Mucosa of rectum (tissue), 2 donors: ENCODE data around the gene ZNF254.
"Not testable (repeated sequence)": the region's sequence is repeated elsewhere in the genome, so short reads cannot be mapped to it uniquely, and the experiment has no call there.

Experiments used
- H3K27ac ChIP-seq, 2 donors: one replicate each; pipeline ENCODE4 v1.7.0; 2013; ENCODE audit warnings: inconsistent platforms in 2 of 2, low read depth in 2 of 2, low read length in 2 of 2
- H3K27me3 ChIP-seq, 2 donors: one replicate each; pipeline ENCODE4 v1.7.0; 2013; ENCODE audit warnings: low read length in 2 of 2; ENCODE audit not compliant: control insufficient read depth in 2 of 2, insufficient read depth in 2 of 2
- H3K36me3 ChIP-seq, 2 donors: one replicate each; pipeline ENCODE4 v1.7.0; 2013; ENCODE audit warnings: low read length in 2 of 2; ENCODE audit not compliant: control insufficient read depth in 2 of 2, insufficient read depth in 2 of 2
- H3K4me1 ChIP-seq, 2 donors: one replicate each; pipeline ENCODE4 v1.7.0; 2013; ENCODE audit warnings: low read length in 2 of 2, mild to moderate bottlenecking in 1 of 2; ENCODE audit not compliant: control insufficient read depth in 2 of 2, insufficient read depth in 2 of 2
- H3K4me3 ChIP-seq, 2 donors: one replicate each; pipeline ENCODE4 v1.7.0; 2013; ENCODE audit warnings: low read length in 2 of 2
- H3K9ac ChIP-seq, 2 donors: one replicate each; pipeline ENCODE4 v1.7.0; 2013; ENCODE audit warnings: low read length in 2 of 2, low read depth in 1 of 2, mild to moderate bottlenecking in 1 of 2
- H3K9me3 ChIP-seq, 2 donors: one replicate each; pipeline ENCODE4 v1.7.0; 2013; ENCODE audit warnings: low read length in 2 of 2; ENCODE audit not compliant: control insufficient read depth in 2 of 2
- donor health status: healthy.
- donor health status: Normal muscosa, but diverticular disease.

Gene ZNF254

GRCh38 chr19:24086974-24087595 lies at the start of gene ZNF254:
TSS of gene ZNF254 (plus strand) at chr19:24087187. CDS start at chr19:24087308, 121 bp downstream.
- Histone ChIP-seq H3K27me3 (no peaks in the 10 kb centered on the region), H3K9me3 (no peaks in the 10 kb centered on the region), H3K36me3 (peaks cover 0 to 2% of the 10 kb centered on the region in 2 donors), H3K27ac (peak within 1 kb of the TSS; percentile 91), H3K9ac (peak within 1 kb of the TSS; percentile 90 to 92), H3K4me1 (no peaks in the 10 kb centered on the region), H3K4me3 (peak within 1 kb of the TSS; percentile 95)

DNA sequence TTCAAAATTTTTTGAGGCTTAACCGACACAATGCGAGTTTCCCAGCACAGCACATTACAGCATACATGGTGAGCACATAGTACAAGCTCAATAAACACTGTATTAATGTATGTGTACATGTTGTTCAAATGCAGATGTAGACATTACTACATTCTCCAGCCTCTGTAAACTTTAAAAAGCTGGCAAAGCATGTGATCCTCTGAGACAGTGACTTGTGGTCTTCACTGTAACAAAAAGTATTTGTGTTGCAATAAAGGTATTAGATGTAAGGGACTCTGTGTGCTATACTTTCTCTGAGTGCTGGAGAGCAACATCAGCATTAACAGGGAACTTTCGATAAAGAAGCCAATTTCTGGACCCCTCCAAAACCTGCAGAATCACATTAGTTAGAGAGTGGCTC lies 46.4 kb upstream of the ZNF254 start:
- no peaks in the 10 kb centered on the region for H3K4me1 ChIP-seq
- H3K9ac ChIP-seq: no peak overlapping the region
- H3K36me3 ChIP-seq: peaks cover 4 to 11% of the 10 kb centered on the region in 2 donors
- H3K9me3 ChIP-seq: no peaks in the 10 kb centered on the region
- H3K27me3 ChIP-seq: no peaks in the 10 kb centered on the region
- no peak overlapping the region for H3K27ac ChIP-seq
- H3K4me3 ChIP-seq: no peak overlapping the region

- not testable (repeated sequence) for H3K9me3 ChIP-seq, H3K27me3 ChIP-seq, H3K9ac ChIP-seq, H3K4me1 ChIP-seq, H3K27ac ChIP-seq, H3K4me3 ChIP-seq
- peaks cover 4 to 11% of the 10 kb centered on the region in 2 donors for H3K36me3 ChIP-seq
These were observed 45.7 kb upstream of the ZNF254 start for GRCh38 chr19:24041326-24041725.

GRCh38 chr19:24046550-24046949 lies 40.4 kb upstream of the ZNF254 start:
- Histone ChIP-seq H3K9ac (no peak overlapping the region), H3K36me3 (peaks cover 35 to 38% of the 10 kb centered on the region in 2 donors), H3K4me1 (no peaks in the 10 kb centered on the region), H3K9me3 (no peaks in the 10 kb centered on the region), H3K4me3 (no peak overlapping the region), H3K27ac (no peak overlapping the region), H3K27me3 (no peaks in the 10 kb centered on the region)

GRCh38 chr19:24048261-24048660 lies 38.7 kb upstream of the ZNF254 start:
- Histone ChIP-seq H3K27ac (no peak overlapping the region), H3K4me1 (no peaks in the 10 kb centered on the region), H3K36me3 (peaks cover 49 to 55% of the 10 kb centered on the region in 2 donors), H3K9me3 (no peaks in the 10 kb centered on the region), H3K27me3 (no peaks in the 10 kb centered on the region), H3K4me3 (no peak overlapping the region), H3K9ac (no peak overlapping the region)

- H3K9me3 ChIP-seq: no peaks in the 10 kb centered on the region
- H3K9ac ChIP-seq: no peak overlapping the region
- peaks cover 4% of the 10 kb centered on the region in 2 donors for H3K4me1 ChIP-seq
- H3K4me3 ChIP-seq: no peak overlapping the region
- H3K27me3 ChIP-seq: no peaks in the 10 kb centered on the region
- no peak overlapping the region for H3K27ac ChIP-seq
- H3K36me3 ChIP-seq: peaks cover 50 to 56% of the 10 kb centered on the region in 2 donors
These were observed 37.5 kb upstream of the ZNF254 start for GRCh38 chr19:24049537-24049936.

DNA sequence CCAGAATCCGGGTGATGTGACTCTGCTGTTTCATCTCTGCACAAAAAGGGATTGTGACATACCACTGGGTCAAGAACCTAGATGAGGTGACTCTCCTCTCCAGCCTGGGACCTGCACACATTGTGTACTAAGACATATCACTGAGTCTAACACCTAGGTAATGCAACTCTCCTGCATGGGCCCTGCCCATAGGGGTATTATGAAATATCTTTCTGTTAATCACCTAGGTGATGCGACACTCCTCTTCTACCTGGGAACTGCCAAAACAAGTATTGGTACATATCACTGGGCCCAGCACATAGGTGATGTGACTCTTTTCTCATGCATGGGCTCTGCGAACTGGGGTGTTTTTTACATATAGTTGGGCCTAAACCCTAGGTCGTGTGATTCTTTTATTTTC lies 35.5 kb upstream of the ZNF254 start:
- no peaks in the 10 kb centered on the region for H3K9me3 ChIP-seq
- H3K4me3 ChIP-seq: no peak overlapping the region
- peaks cover 47 to 61% of the 10 kb centered on the region in 2 donors for H3K36me3 ChIP-seq
- H3K27me3 ChIP-seq: no peaks in the 10 kb centered on the region
- H3K9ac ChIP-seq: no peak overlapping the region
- H3K4me1 ChIP-seq: peaks cover 4% of the 10 kb centered on the region in 2 donors
- H3K27ac ChIP-seq: no peak overlapping the region

DNA sequence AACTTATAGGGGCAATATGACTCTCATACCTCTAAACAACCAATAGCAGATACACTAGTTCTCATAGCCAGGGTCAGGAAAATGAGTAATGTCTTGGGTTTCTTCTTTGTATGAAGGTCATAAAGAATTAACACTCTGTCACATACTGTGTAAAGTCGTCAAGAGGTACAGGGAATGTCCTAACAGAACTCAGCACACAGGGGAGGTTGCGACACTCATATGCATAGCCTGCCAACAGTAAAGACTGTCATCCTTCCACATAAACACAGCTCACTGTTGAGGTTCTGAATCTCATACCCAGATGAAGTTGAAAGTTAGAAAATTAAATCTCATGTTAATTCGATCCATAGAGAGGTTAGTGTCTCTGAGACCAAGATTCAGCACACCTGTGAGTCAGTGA lies 34.2 kb upstream of the ZNF254 start:
- Histone ChIP-seq H3K27ac (no peak overlapping the region), H3K4me3 (no peak overlapping the region), H3K9me3 (no peaks in the 10 kb centered on the region), H3K36me3 (peaks cover 49 to 69% of the 10 kb centered on the region in 2 donors), H3K27me3 (no peaks in the 10 kb centered on the region), H3K4me1 (peaks cover 4% of the 10 kb centered on the region in 2 donors), H3K9ac (no peak overlapping the region)

DNA sequence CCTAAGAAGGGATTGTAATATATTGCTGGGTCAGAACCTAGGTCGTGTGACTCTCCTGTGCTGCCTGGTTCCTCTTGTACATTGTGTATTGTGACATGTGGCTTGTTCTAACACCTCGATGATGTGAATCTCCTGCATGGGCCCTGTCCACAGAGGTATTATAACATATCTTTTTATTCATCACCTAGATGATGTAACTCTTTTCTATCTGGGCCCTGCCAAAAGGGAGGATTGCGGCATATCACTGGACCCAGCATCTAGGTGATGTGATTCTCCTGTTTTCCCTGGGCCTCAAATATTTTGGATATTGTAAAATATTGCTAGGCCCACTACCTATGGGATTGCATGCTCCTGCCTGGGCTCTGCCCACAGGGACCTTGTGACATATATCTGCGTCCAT lies 33.4 kb upstream of the ZNF254 start:
- H3K27me3 ChIP-seq: no peaks in the 10 kb centered on the region
- H3K36me3 ChIP-seq: peaks cover 47 to 70% of the 10 kb centered on the region in 2 donors
- no peak overlapping the region for H3K9ac ChIP-seq
- no peak overlapping the region for H3K4me3 ChIP-seq
- peaks cover 4% of the 10 kb centered on the region in 2 donors for H3K4me1 ChIP-seq
- H3K9me3 ChIP-seq: no peaks in the 10 kb centered on the region
- peak overlapping the region; percentile 67 to 71 for H3K27ac ChIP-seq

GRCh38 chr19:24054044-24054935 lies 32.7 kb upstream of the ZNF254 start:
- H3K4me3 ChIP-seq: no peak overlapping the region
- peaks cover 46 to 69% of the 10 kb centered on the region in 2 donors for H3K36me3 ChIP-seq
- H3K9ac ChIP-seq: no peak overlapping the region
- H3K27ac ChIP-seq: peak overlapping the region; percentile 67 to 71
- H3K4me1 ChIP-seq: peaks cover 4% of the 10 kb centered on the region in 2 donors
- H3K27me3 ChIP-seq: no peaks in the 10 kb centered on the region
- H3K9me3 ChIP-seq: no peaks in the 10 kb centered on the region
